WI38 (cell line): ENCODE results near the gene UBL3.

Experiments
- H3K4me3 ChIP-seq: 2 replicates; pipeline ENCODE4 v1.5.1; 2011; ENCODE audit warnings: low read depth, mild to moderate bottlenecking, control low read depth, low read length
- TF ChIP-seq, protein P1 (sequence below): IDR thresholded peaks from 2 replicates; pipeline ENCODE4 v1.5.1; 2012; ENCODE audit warnings: low read depth, mild to moderate bottlenecking, control low read depth, low read length

UBL3 gene

DNA sequence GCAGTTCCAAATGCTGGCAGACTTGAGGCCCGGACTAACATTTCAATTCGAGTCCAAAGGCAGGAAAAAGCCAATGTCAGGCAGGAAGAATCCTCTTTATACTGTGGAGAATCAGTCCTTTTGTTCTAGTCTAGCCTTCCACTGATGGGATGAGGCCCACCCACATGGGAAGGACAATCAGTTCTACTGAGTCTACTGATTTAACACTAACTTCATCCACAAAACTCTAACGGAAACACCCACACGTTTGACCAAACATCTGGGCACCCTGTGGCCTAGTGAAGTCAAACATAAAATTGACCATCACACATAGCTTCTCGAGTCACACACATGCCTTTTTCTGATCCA, 100.3 kb downstream of the UBL3 start:
- no peak overlapping the region for H3K4me3 ChIP-seq
- TF ChIP-seq, protein P1, sequence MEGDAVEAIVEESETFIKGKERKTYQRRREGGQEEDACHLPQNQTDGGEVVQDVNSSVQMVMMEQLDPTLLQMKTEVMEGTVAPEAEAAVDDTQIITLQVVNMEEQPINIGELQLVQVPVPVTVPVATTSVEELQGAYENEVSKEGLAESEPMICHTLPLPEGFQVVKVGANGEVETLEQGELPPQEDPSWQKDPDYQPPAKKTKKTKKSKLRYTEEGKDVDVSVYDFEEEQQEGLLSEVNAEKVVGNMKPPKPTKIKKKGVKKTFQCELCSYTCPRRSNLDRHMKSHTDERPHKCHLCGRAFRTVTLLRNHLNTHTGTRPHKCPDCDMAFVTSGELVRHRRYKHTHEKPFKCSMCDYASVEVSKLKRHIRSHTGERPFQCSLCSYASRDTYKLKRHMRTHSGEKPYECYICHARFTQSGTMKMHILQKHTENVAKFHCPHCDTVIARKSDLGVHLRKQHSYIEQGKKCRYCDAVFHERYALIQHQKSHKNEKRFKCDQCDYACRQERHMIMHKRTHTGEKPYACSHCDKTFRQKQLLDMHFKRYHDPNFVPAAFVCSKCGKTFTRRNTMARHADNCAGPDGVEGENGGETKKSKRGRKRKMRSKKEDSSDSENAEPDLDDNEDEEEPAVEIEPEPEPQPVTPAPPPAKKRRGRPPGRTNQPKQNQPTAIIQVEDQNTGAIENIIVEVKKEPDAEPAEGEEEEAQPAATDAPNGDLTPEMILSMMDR: no peak

DNA sequence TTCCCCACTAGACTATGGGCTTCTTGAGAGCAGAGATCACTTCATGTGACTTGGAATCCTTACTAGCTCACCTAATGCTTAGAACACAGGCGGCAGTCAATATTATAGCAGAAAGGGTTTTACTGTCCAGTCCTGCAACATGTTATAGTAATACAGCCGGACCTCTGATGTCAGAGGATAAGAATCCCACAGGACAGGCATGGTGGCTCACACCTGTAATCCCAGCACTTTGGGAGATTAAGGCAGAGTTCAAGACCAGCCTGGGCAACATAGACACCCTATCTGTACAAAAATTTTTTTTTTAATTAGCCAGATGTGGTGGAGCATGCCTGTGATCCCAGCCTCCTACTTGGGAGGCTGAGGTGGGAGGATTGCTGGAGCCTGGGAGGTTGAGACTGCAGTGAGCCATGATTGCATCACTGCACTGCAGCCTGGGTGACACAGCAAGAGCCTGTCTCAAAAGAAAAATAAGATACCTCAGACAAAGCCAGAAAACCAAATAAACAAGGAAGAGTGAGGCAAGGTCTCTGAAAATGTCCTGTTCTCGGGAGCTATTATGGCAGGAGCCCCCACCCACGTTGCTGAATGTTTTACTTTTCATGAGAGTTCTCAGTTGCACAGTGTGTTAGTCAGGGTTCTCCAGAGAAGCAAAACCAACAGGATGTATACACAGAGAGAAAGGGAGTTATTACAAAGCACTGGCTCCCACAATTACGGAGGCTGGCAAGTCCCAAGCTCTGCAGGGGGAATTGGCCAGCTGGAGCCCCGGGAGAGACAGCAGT, 100.8 kb downstream of the UBL3 start:
- no peak overlapping the region for H3K4me3 ChIP-seq
- TF ChIP-seq, protein P1: no peak

DNA sequence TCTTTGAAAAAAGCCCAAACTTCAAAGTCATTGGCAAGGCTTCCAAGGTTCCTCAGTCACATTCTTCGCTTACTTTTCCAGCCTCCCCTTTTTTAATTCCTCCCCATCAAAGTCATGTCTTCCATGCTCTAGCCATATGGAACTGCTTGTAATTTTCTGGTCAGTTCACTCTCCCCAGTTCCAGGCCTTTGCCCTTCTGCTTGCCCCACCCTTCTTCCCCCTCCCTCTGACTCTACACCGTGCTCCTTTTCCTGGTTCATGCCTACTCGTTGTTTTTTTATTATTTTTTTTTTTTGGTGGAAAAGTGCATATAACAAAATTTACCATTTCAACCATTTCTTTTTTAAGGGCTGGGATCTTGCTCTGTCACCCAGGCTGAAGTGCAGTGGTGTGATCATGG, 102.3 kb downstream of the UBL3 start:
- H3K4me3 ChIP-seq: no peak overlapping the region
- TF ChIP-seq, protein P1: no peak

DNA sequence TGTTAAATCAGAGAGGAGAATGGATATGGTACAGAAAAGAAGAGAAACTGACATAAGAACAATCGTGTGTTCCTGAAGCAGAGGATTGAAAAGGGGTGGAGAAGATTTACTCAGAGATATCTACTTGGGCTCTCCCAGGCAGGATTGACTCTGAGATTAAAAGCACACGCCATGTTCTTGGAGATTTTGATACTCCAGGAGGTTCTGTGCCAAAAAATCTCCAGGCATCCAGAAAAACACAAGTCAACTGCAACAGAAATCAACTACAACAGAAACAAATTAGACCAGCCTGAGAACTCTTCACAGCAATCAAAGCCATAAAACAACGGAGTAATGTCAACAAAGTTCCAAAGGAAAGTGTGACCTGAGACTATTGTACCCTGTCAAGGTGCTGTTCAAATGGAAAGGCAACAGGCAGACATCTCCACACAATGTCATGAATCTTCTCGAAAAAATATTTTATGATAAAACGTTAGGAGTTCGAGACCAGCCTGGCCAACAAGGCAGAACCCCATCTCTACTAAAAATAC, 104.2 kb downstream of the UBL3 start:
- TF ChIP-seq, protein P1: no peak
- no peak overlapping the region for H3K4me3 ChIP-seq

DNA sequence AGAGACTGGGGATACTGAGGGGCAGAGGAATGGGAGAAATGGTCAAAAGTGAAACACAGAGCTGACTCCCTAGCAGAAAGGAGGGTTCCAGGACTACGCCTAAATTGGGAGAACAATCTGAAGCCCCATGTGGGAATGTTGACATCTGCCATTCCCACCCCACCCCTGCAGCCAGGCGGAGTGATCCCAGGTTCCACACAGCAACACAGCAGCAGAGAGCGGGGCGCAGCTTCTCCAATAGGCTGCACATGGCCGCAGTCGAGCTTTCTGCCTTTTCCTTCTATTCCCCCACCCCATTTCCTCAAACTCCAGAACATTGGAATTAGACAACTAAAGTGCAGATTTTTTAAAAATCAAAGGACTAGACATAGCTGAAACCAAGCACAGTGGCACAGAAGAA, 104.7 kb downstream of the UBL3 start:
- TF ChIP-seq, protein P1: no peak
- no peak overlapping the region for H3K4me3 ChIP-seq

DNA sequence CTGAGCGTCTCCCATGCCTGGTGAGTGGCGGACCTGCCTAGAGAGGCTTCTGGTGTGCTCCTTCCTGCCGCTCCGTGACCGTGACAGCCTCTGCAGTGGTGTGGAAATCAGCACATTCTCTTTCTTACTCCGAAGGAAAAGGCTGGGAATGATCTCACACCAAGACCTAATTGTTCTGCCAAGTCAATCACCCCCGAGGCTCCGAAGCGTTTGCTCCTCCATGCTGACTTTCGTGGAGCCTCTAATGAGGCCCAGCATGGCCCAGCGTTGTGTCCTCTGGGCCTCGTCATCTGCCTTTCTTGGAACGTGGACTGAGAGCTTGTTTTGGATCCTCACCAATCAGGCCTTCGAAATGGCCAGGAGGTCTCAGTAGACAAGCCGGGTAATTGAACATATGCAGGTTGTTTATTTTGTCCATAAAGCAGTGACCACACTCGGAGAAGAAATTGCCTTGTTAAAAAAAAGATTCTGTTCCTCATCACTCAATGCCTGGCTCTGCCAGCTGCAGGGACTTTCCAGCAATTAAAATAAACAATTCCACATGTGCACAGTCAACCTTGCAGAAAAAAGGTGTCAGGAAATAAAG, 107.1 kb downstream of the UBL3 start:
- TF ChIP-seq, protein P1: no peak
- H3K4me3 ChIP-seq: no peak overlapping the region

DNA sequence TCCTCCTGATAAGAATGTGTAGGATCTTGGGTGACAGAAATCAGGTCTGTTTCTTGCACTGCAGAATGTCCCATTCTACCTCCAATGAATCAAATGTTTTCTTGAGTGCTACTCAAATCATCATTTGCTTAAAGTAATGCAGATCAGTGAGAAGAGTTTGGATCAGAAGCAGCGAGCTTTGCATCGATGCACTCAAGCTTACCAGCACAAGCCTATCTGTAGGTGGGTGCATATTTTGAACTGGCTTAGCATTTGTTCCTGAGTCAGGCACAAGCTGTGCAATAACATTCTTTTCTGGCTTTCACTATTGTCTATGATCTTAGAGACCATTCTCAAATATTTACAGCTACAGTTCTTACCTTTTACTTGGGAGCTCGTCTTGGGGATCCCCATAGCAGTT, 109.5 kb downstream of the UBL3 start:
- no peak overlapping the region for H3K4me3 ChIP-seq
- TF ChIP-seq, protein P1: no peak
